HG02759 (cell line): Measurements from ENCODE around the gene ITGBL1.

Experiments
- ATAC-seq: cut with Tn5 transposase; IDR thresholded peaks from one replicate; pipeline ENCODE4 v1.9.1; 2021; ENCODE audit warnings: mild to moderate bottlenecking, moderate library complexity; ENCODE audit not compliant: unreplicated experiment

The ITGBL1 gene

GRCh38 chr13:101739382-101740178, 287.1 kb downstream of the ITGBL1 start:
- peak; percentile 98 for ATAC-seq

- ATAC-seq, result no peak
Measured at GRCh38 chr13:101746513-101746912, 294.0 kb downstream of the ITGBL1 start.

GRCh38 chr13:101747039-101747438, 294.6 kb downstream of the ITGBL1 start:
- no peak for ATAC-seq

- no peak for ATAC-seq
Measured at GRCh38 chr13:101749584-101749983, 297.1 kb downstream of the ITGBL1 start.

- peak; percentile 44 for ATAC-seq
Measured at GRCh38 chr13:101751488-101751887, 299.0 kb downstream of the ITGBL1 start.

- no peak for ATAC-seq
Measured at GRCh38 chr13:101752432-101752831, 300.0 kb downstream of the ITGBL1 start.

GRCh38 chr13:101755228-101755887, 302.9 kb downstream of the ITGBL1 start:
- no peak for ATAC-seq

GRCh38 chr13:101757446-101758039, 305.1 kb downstream of the ITGBL1 start:
- peak; percentile 78 for ATAC-seq

GRCh38 chr13:101763191-101763590, 310.7 kb downstream of the ITGBL1 start:
- ATAC-seq, result no peak
